Gastrocnemius medialis (tissue), 4 donors: ENCODE results near the gene GPALPP1.

Source experiments
- CTCF ChIP-seq, 5 experiments: fragments of 450-650 bp in 3 of 5; fragments of 200-600 bp in 2 of 5; sonication (generic) in 2 of 5; IDR thresholded peaks in 4 of 5; conservative IDR thresholded peaks in 1 of 5; 1 replicate in 4 of 5; 2 replicates in 1 of 5; pipeline ENCODE4 v1.5.1; 2016 to 2019; ENCODE audit warnings: antibody characterized with exemption in 5 of 5, mild to moderate bottlenecking in 3 of 5, moderate library complexity in 3 of 5
- POLR2A ChIP-seq, 2 donors: fragments of 450-650 bp; IDR thresholded peaks; one replicate each; pipeline ENCODE4 v1.6.1; 2017; ENCODE audit warnings: antibody characterized with exemption in 2 of 2, mild to moderate bottlenecking in 2 of 2, moderate library complexity in 2 of 2

GRCh38 chr13:44976949-44977583, 12.3 kb upstream of the GPALPP1 start:
- TF ChIP-seq CTCF (IDR thresholded peaks at IDR 0.05 in 4 of 5, conservative IDR thresholded peaks at IDR 0.05 in 1 of 5) (no peak), POLR2A (IDR thresholded peaks at IDR 0.05) (no peak)
